Measurements from ENCODE around the gene CEBPZ.

CEBPZ gene

DNA sequence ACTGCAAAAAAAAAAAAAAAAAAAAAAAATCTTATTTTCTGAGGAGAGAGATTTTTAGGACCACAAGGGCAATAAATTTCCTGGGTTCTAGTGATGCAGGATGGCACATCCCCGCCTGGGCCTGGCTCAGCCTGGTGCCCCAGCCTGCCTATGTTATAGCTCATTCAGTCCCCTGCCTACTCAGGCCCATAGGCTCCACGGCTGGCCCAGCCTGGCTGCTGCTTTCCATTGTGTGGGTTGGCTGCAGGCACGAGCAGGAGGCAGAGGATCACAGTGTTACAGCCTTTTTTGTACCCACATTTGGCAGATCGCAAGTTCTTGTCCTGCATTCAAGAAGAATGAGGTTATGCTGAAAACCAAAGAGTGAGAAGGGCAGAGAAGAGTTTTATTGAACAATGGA, 40.1 kb downstream of the CEBPZ start:
- FAIRE-seq (no peak), DNase-seq (ENCODE audit: insufficient read length) (no peak)
- TF ChIP-seq POLR2A (IDR thresholded peaks at IDR 0.05; ENCODE audit: low read depth, low read length), result no peak
- no peak for TF ChIP-seq POLR2AphosphoS5 (IDR thresholded peaks at IDR 0.05; ENCODE audit: low read depth, low read length)
- TF ChIP-seq TAF1 (IDR thresholded peaks at IDR 0.05; ENCODE audit: borderline replicate concordance, low read depth, low read length), result no peak

GRCh38 chr2:37190290-37190689, 41.1 kb downstream of the CEBPZ start:
- DNase-seq (ENCODE audit: insufficient read length) (no peak), FAIRE-seq (no peak)
- no peak for TF ChIP-seq POLR2A (IDR thresholded peaks at IDR 0.05; ENCODE audit: low read depth, low read length)
- no peak for TF ChIP-seq POLR2AphosphoS5 (IDR thresholded peaks at IDR 0.05; ENCODE audit: low read depth, low read length)
- no peak for TF ChIP-seq TAF1 (IDR thresholded peaks at IDR 0.05; ENCODE audit: borderline replicate concordance, low read depth, low read length)

- FAIRE-seq (no peak), DNase-seq (ENCODE audit: insufficient read length) (no peak)
- TF ChIP-seq TAF1 (IDR thresholded peaks at IDR 0.05; ENCODE audit: borderline replicate concordance, low read depth, low read length), result no peak
- no peak for TF ChIP-seq POLR2A (IDR thresholded peaks at IDR 0.05; ENCODE audit: low read depth, low read length)
- no peak for TF ChIP-seq POLR2AphosphoS5 (IDR thresholded peaks at IDR 0.05; ENCODE audit: low read depth, low read length)
Observed at GRCh38 chr2:37189452-37190153, 41.8 kb downstream of the CEBPZ start.

DNA sequence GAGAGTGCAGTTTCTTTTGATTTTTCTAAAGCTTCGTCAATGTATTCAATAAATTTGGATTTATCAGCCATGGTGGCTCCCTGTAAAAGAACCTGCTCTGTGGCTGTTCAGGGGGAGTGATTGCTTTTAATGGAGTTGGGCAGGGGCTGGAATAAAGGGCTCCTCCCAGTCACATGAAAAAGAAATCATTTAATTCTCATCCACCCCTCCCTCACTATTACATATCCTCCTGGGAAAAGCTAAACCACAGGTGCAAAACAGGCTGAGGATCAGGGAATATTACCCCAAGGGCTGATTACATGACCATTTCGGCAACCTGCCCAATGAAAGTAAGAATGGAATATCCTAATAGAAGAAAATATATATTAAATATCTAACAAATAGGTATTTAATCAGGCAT, 42.8 kb downstream of the CEBPZ start, which contains the start of gene SULT6B1:
Gene SULT6B1, minus strand, starts transcription at position 101 of the 400 bp plus-strand sequence. Its CDS starts 30 bp downstream, at position 71.
- DNase-seq (ENCODE audit: insufficient read length), result no peak
- no peak for TF ChIP-seq TAF1 (IDR thresholded peaks at IDR 0.05; ENCODE audit: borderline replicate concordance, low read depth, low read length)
- TF ChIP-seq POLR2A (IDR thresholded peaks at IDR 0.05; ENCODE audit: low read depth, low read length), result no peak
- no peak for TF ChIP-seq POLR2AphosphoS5 (IDR thresholded peaks at IDR 0.05; ENCODE audit: low read depth, low read length)
- no peak for FAIRE-seq

GRCh38 chr2:37181726-37182684, 49.4 kb downstream of the CEBPZ start:
- FAIRE-seq, result no peak
- TF ChIP-seq POLR2A (IDR thresholded peaks at IDR 0.05; ENCODE audit: low read depth, low read length) (no peak), POLR2AphosphoS5 (IDR thresholded peaks at IDR 0.05; ENCODE audit: low read depth, low read length) (no peak), TAF1 (IDR thresholded peaks at IDR 0.05; ENCODE audit: borderline replicate concordance, low read depth, low read length) (no peak)
- no peak for DNase-seq (ENCODE audit: insufficient read length)

DNA sequence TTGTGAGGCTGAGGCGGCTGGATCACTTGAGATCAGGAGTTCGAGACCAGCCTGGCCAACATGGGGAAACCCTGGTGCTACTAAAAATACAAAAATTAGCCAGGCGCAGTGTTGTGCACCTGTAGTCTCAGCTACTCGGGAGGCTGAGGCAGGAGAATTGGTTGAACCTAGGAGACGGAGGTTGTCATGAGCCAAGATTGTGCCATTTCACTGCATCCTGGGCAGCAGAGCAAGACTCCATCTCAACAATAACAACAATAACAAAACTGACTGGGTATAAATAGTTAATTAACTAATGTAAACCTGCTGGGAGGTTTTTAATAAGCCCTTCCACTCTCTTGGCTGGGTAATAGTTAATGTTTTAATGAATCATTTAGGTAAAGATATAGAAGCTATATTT, 50.8 kb downstream of the CEBPZ start:
- no peak for FAIRE-seq
- DNase-seq (ENCODE audit: insufficient read length), result no peak
- no peak for TF ChIP-seq TAF1 (IDR thresholded peaks at IDR 0.05; ENCODE audit: borderline replicate concordance, low read depth, low read length)
- no peak for TF ChIP-seq POLR2AphosphoS5 (IDR thresholded peaks at IDR 0.05; ENCODE audit: low read depth, low read length)
- no peak for TF ChIP-seq POLR2A (IDR thresholded peaks at IDR 0.05; ENCODE audit: low read depth, low read length)

DNA sequence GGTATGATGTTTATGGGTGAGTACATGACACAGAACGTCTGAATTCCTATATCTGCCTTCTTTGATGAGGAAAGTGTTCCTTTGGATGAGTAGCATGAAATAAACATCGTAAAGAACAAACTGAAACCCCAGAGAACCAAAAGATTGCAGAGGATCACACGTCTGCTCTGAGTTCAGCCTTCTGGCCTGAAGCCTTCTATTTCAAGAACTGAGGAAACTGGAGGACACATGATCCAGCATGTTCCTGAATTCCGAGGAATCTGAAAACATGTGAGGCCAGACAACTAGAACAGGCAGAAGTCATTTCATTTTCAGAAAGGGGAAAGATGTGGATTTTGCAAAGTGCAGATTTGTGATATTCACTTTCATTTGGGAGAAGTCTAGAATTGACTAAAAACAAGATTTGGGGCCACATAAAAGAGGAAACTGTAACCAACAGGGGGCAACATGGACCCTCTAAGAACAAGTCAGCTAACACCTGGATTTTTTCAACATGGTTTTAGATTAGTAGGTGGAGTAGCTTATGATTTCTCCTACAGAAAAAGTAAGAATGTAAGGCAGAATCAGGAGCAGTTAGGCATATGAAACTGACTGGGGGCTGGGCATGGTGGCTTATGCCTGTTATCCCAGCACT, 51.3 kb downstream of the CEBPZ start:
- TF ChIP-seq POLR2AphosphoS5 (IDR thresholded peaks at IDR 0.05; ENCODE audit: low read depth, low read length), result no peak
- no peak for TF ChIP-seq POLR2A (IDR thresholded peaks at IDR 0.05; ENCODE audit: low read depth, low read length)
- no peak for TF ChIP-seq TAF1 (IDR thresholded peaks at IDR 0.05; ENCODE audit: borderline replicate concordance, low read depth, low read length)
- no peak for FAIRE-seq
- DNase-seq (ENCODE audit: insufficient read length), result no peak

DNA sequence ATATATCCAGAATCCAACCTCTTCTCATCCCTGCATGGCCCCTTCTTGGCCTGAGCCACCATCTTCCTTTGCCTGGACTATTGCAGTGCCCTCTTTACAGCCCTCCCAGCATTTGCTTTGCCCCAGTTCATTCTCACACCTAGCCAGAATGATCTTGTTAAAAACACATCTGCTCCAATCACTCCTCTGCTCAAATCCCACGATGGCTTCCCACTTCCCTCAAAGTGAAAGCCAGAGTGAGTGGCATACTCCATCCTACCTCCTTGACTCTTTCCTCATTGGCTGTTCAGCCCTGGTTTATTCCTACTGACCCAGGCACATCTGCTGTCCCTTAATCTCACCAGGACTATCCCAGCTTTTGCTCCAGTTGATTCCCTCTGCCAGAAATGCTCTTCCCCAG, 57.7 kb downstream of the CEBPZ start:
- DNase-seq (ENCODE audit: insufficient read length) (no peak), FAIRE-seq (no peak)
- no peak for TF ChIP-seq POLR2AphosphoS5 (IDR thresholded peaks at IDR 0.05; ENCODE audit: low read depth, low read length)
- TF ChIP-seq POLR2A (IDR thresholded peaks at IDR 0.05; ENCODE audit: low read depth, low read length), result no peak
- no peak for TF ChIP-seq TAF1 (IDR thresholded peaks at IDR 0.05; ENCODE audit: borderline replicate concordance, low read depth, low read length)

GRCh38 chr2:37171624-37171950, 59.8 kb downstream of the CEBPZ start:
- FAIRE-seq, result no peak

DNA sequence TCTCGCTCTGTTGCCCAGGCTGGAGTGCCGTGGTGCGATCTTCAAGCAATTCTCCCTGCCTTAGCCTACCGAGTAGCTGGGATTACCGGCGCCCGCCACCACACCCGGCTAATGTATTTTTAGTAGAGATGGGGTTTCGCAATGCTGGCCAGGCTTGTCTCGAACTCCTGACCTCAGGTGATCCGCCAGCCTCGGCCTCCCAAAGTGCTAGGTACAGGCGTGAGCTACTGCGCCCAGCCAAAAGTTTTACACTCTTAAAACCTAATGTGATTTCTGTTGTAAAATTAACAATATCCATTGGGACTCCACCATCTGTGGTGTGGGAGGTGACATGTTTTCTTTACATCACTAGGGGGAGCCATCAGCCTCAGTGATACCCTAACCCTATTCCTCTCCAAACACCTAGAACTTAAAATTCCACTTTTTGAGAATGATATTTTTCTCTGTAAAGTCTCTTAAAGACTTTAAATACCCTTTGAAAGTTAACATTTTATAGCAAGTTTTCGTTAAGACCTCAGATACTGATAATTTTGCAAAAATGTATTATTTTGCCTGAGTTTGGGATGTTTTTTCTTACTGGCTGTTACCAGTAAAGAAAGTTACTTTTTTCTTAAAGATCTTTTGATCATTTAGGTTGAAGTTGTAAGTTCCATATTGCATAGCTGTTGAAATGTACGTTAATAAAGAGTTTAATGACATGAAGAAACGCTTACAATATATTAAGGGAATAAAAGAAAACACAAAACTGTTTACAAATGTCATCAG, 63.0 kb downstream of the CEBPZ start:
- TF ChIP-seq POLR2AphosphoS5 (IDR thresholded peaks at IDR 0.05; ENCODE audit: low read depth, low read length) (no peak), TAF1 (IDR thresholded peaks at IDR 0.05; ENCODE audit: borderline replicate concordance, low read depth, low read length) (no peak), POLR2A (IDR thresholded peaks at IDR 0.05; ENCODE audit: low read depth, low read length) (no peak)
- FAIRE-seq (peak; percentile 92), DNase-seq (ENCODE audit: insufficient read length) (peak; percentile 58)

More at GRCh38 chr2:37171624-37171950, 59.8 kb downstream of the CEBPZ start:
- DNase-seq (ENCODE audit: insufficient read length), result no peak
- TF ChIP-seq TAF1 (IDR thresholded peaks at IDR 0.05; ENCODE audit: borderline replicate concordance, low read depth, low read length) (no peak), POLR2A (IDR thresholded peaks at IDR 0.05; ENCODE audit: low read depth, low read length) (no peak), POLR2AphosphoS5 (IDR thresholded peaks at IDR 0.05; ENCODE audit: low read depth, low read length) (no peak)

Measured in GM12892 (cell line).